Stimulated activated CD4-positive, alpha-beta T cell treated with anti-CD3 and anti-CD28 coated beads, Interleukin-12 subunit alpha, Interleukin-12 subunit beta, amount 100 ng/mL, for 4 hours (primary cell): ENCODE results near the gene CCDC74A.
"Not testable (repeated sequence)": the region's sequence is repeated elsewhere in the genome, so short reads cannot be mapped to it uniquely, and the experiment has no call there.

Experiments used
- DNase-seq: peaks from one replicate; pipeline ENCODE4 v3.0.0-alpha.2; 2020

The CCDC74A gene

DNA sequence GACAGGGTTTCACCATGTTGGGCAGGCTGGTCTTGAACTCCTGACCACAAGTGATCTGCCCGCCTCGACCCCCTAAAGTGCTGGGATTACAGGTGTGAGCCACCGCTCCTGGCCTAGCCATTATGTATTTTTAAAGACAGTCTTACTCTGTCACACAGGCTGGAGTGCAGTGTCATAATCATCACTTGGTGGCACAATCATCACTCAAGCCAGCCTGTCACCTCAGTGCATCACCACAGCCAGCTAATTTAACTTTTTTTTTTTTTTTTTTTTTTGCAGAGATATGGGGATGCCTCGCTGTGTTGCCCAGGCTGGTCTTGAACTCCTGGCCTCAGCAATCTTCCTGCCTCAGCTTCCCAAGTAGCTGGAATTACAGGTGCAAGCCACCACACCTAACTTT, 24.1 kb upstream of the CCDC74A start:
- DNase-seq, result not testable (repeated sequence)

GRCh38 chr2:131504082-131504750, 23.5 kb upstream of the CCDC74A start:
- DNase-seq, result not testable (repeated sequence)

DNA sequence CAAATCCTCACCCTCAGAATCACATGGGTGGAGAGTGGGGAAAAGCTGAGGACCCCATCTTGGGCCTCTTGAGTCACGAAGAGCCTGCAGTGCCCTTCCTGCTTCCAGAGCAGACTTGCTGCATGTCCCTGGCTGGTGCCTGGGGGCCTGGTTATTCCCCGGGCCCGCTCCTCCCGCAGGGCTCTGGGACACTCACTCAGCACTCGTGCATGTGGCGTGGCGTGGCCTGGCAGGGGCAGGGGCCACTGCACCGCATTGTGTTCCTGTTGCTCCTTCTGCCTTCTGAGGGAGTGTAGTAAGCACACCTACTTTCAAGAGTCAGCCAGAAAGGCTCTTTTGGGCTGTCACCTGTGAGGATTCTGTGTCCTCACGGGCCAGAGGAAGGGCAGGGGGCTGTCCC, 18.1 kb upstream of the CCDC74A start:
- no peak for DNase-seq

DNA sequence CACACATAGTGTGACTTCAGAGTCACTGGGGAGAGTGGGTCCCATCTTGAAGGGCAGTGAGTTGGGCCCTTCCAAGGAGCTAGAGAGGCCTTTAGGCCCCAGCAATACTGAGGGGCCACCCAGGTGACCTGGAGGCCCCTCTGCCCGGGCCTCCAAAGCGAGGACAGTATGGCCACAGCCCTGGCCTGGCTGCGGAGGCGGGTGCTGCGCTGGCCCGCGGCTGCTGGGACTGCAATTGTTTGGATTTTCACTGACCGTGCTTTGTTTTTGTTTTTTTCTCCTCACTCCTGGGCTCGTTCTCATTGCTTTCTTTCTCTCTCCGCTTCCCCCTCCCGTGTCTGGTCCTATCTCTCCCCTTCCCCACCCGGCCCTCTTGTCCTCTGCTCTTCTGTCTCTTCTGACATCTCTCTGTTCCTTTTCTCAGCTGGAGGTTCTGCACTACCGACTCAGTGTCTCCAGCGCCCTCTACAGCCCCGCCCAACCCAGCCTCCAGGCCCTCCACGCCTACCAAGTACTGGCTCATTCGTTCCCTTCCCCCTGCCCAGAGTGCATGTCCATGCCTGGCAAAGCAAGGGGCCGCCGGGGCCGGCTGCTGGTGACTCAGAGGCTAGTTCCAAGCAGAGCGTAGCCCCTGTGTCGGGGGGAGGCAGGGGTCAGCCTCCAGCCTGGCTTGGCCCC, 16.3 kb upstream of the CCDC74A start:
- not testable (repeated sequence) for DNase-seq

- not testable (repeated sequence) for DNase-seq
These were observed 15.5 kb upstream of the CCDC74A start for GRCh38 chr2:131511969-131512870.

DNA sequence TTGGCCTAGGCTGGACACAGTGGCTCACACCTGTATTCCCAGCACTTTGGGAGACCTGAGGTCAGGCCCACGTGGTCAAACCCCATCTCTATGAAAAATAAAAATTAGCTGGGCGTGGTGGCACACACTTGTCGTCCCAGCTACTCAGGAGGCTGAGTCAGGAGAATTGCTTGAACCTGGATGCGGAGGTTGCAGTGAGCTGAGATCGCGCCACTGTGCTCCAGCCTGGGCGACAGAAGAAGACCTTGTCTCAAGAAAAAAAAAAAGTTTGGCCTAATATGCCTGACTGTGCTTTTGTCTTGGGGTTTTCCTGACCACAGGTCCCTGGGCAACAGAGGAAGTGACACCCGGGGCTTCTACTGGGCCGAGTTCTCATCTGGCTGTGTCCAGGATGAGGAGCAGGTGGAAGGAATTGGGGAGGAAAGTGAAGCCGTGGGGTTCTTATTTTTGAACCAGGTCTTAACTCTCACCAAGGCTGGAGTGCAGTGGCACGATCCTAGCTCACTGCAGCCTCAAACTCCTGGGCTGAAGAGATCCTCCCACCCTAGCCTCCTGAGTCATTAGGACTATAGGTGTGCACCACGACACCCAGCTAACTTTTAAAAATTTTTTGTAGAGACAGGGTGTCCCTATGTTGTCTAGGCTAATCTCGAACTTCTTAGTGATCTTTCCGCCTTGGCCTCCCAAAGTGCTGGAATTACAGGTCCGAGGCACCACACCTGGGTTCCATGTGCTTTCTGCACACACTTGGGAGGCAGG, 13.1 kb upstream of the CCDC74A start:
- DNase-seq, result not testable (repeated sequence)

DNA sequence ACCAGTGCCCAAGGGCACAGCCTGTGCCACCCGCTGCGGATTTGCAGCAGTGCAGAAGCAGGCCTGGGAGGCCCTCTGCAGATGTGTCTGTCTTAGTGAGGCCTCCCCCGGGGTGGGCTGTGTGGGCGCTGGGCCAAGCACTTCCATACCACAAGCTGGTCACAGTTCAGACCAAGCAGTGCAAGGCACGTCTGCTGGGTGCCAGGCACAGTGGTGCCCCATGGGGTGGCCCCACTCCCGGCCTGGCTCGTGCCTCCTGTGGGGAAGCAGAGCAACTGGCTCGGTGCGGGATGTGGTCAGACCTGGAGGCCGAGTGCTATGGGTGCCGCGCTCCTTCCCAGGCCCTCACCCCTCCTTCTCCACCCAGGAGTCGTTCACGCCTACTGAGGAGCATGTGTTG, 12.5 kb upstream of the CCDC74A start:
- not testable (repeated sequence) for DNase-seq

GRCh38 chr2:131516011-131516410, 11.7 kb upstream of the CCDC74A start:
- DNase-seq, result no peak

- not testable (repeated sequence) for DNase-seq
These were observed 11.1 kb upstream of the CCDC74A start for GRCh38 chr2:131516621-131517020.

- no peak for DNase-seq
These were observed 10.4 kb upstream of the CCDC74A start for GRCh38 chr2:131517106-131517831.

- not testable (repeated sequence) for DNase-seq
These were observed 9.8 kb upstream of the CCDC74A start for GRCh38 chr2:131517856-131518255.

DNA sequence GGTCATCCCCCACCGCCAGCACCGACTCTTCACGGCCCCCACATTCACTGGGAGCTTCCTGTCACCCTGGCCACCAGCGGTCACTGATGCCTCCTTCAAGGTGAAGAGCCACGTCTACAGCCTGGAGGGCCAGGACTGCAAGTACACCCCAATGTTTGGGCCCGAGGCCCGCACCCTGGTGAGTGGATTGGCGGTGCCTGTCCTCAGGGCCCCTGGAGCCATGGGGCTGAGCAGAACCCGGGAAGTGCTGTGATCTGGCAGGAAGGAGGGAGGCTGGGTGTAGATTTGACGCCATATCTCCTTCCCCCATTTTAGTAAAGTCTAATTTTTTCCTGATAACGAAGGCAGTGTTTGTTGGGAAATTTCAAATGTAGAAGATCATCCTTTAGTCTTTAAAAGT, 9.2 kb upstream of the CCDC74A start:
- not testable (repeated sequence) for DNase-seq

GRCh38 chr2:131519466-131519865, 8.2 kb upstream of the CCDC74A start:
- DNase-seq, result no peak

GRCh38 chr2:131519871-131520470, 7.7 kb upstream of the CCDC74A start:
- DNase-seq, result not testable (repeated sequence)

- DNase-seq, result no peak
These were observed 7.2 kb upstream of the CCDC74A start for GRCh38 chr2:131520526-131520925.

DNA sequence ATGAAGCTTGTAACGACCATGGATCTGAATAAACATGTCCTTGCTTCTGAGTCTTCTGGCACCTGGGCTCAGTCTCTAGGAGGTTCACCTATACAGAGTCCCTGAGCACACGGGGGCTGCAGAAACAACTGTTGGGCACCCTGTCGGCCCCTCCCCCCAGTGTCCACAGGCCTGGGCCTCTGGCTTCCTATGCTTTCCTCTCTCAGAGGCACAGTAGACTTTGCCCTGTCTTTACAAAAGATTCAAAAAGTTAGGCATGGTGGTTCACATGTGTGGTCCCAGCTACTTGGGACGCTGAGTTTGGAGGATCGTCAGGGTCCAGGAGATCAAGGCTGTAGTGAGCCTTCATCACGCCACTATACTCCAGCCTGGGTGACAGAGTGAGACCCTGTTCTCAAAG, 6.2 kb upstream of the CCDC74A start:
- not testable (repeated sequence) for DNase-seq

- DNase-seq, result no peak
These were observed 5.5 kb upstream of the CCDC74A start for GRCh38 chr2:131521961-131522781.

- DNase-seq, result not testable (repeated sequence)
These were observed 2.4 kb upstream of the CCDC74A start for GRCh38 chr2:131525256-131525655.

DNA sequence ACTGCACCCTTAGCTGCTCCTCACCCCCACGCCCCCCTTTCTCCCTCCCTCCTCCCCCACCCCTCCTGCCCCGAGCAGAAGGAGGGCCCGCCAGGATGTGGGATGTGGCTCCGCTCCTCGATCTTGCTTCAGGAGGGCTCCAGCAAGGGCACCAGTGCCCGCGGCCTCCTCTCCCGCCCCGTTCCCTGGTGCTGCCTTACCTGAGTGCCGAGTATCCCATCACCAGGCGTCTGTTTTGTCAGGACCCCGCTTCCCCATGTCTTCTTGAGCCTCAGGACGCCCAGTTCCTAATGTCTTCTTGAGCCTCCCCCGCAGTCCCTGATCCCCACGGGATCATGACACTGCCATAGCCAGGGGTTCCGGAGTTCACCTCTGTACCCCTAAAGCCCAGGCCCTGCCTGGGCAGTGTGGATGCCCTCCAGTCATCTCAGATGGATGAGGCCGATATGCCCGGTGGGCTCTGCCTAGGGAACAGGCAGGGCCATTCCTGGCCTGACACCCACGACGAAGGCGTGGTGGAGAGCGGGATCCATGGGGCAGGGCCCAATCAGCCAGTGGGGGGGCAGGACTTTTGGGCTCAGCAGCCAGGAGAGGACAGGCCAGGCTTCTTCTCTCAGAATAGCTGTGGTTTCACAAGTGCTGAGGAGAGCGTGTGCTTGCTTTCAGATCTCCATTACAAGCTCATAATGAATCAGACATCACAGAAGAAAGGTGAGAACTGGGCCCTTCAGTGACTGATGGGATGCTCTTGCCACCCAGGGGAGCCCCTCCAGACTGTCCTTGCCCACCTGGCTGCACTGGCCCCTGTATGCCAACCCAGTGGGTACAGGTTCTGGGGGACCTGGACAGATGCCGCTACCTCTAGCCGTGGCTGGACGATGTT, 1.5 kb downstream of the CCDC74A start:
- DNase-seq, result not testable (repeated sequence)
